ENCODE measurements around the gene PHF2.
A peak's percentile ranks its signal among the peaks of the same experiment; 100 is the strongest.

PHF2 gene

GRCh38 chr9:93576258-93577077, at the start of gene PHF2:
PHF2 (plus strand) TSS chr9:93576584; CDS start chr9:93576774, 190 bp downstream.
- peak; percentile 82 for DNase-seq (ENCODE audit: low spot score)

GRCh38 chr9:93531374-93531773, 45.0 kb upstream of the PHF2 start:
- no peak for DNase-seq (ENCODE audit: low spot score)

GRCh38 chr9:93532141-93532540, 44.2 kb upstream of the PHF2 start:
- no peak for DNase-seq (ENCODE audit: low spot score)

GRCh38 chr9:93533863-93534262, 42.5 kb upstream of the PHF2 start:
- DNase-seq (ENCODE audit: low spot score): no peak

GRCh38 chr9:93536167-93536566, 40.2 kb upstream of the PHF2 start:
- DNase-seq (ENCODE audit: low spot score): no peak

- DNase-seq (ENCODE audit: low spot score): no peak
Measured at GRCh38 chr9:93536874-93537273, 39.5 kb upstream of the PHF2 start.

GRCh38 chr9:93540305-93540704, 36.1 kb upstream of the PHF2 start:
- DNase-seq (ENCODE audit: low spot score): no peak

GRCh38 chr9:93541005-93541404, 35.4 kb upstream of the PHF2 start:
- no peak for DNase-seq (ENCODE audit: low spot score)

- DNase-seq (ENCODE audit: low spot score): no peak
Measured at GRCh38 chr9:93541581-93542349, 34.6 kb upstream of the PHF2 start.

GRCh38 chr9:93543117-93543516, 33.3 kb upstream of the PHF2 start:
- no peak for DNase-seq (ENCODE audit: low spot score)

GRCh38 chr9:93546356-93546755, 30.0 kb upstream of the PHF2 start:
- no peak for DNase-seq (ENCODE audit: low spot score)

GRCh38 chr9:93549611-93550010, 26.8 kb upstream of the PHF2 start:
- no peak for DNase-seq (ENCODE audit: low spot score)

- no peak for DNase-seq (ENCODE audit: low spot score)
Measured at GRCh38 chr9:93552923-93553322, 23.5 kb upstream of the PHF2 start.

GRCh38 chr9:93555370-93555769, 21.0 kb upstream of the PHF2 start:
- DNase-seq (ENCODE audit: low spot score): no peak

GRCh38 chr9:93557366-93558137, 18.8 kb upstream of the PHF2 start:
- DNase-seq (ENCODE audit: low spot score): no peak

- DNase-seq (ENCODE audit: low spot score): no peak
Measured at GRCh38 chr9:93558503-93558902, 17.9 kb upstream of the PHF2 start.

GRCh38 chr9:93560991-93561390, 15.4 kb upstream of the PHF2 start:
- DNase-seq (ENCODE audit: low spot score): no peak

GRCh38 chr9:93562157-93562556, 14.2 kb upstream of the PHF2 start:
- DNase-seq (ENCODE audit: low spot score): no peak

GRCh38 chr9:93565089-93565488, 11.3 kb upstream of the PHF2 start:
- no peak for DNase-seq (ENCODE audit: low spot score)

- peak; percentile 100 for DNase-seq (ENCODE audit: low spot score)
Measured at GRCh38 chr9:93566408-93567270, 9.7 kb upstream of the PHF2 start.

GRCh38 chr9:93567271-93567959, 9.0 kb upstream of the PHF2 start:
- DNase-seq (ENCODE audit: low spot score): peak; percentile 24
